22Rv1 (cell line): ENCODE results near the gene TESK2.

Experiments used
- ZFX ChIP-seq: fragments of 450-650 bp; IDR thresholded peaks from 2 replicates; pipeline ENCODE4 v1.6.1; 2017; ENCODE audit warnings: antibody characterized with exemption, borderline replicate concordance
- TF ChIP-seq, protein P1 (sequence below): fragments of 450-650 bp; IDR thresholded peaks from 2 replicates; pipeline ENCODE4 v1.5.1; 2017; ENCODE audit warnings: mild to moderate bottlenecking

DNA sequence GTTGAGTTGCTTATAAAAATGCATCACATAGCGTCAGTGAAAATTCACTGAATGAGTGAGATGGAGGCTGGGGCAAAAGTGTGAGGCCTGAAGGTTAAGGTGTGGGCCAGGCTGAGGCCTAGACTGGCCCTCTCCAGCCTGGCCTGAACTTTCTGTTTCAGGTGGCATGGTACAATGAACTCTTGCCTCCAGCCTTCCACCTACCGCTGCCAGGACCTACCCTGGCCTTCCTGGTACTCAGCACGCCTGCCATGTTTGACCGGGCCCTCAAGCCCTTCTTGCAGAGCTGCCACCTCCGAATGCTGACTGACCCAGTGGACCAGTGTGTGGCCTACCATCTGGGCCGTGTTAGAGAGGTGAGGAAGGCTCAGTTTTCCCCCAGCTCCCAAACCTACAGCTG lies 16.2 kb upstream of the TESK2 start:
- TF ChIP-seq, protein P1, sequence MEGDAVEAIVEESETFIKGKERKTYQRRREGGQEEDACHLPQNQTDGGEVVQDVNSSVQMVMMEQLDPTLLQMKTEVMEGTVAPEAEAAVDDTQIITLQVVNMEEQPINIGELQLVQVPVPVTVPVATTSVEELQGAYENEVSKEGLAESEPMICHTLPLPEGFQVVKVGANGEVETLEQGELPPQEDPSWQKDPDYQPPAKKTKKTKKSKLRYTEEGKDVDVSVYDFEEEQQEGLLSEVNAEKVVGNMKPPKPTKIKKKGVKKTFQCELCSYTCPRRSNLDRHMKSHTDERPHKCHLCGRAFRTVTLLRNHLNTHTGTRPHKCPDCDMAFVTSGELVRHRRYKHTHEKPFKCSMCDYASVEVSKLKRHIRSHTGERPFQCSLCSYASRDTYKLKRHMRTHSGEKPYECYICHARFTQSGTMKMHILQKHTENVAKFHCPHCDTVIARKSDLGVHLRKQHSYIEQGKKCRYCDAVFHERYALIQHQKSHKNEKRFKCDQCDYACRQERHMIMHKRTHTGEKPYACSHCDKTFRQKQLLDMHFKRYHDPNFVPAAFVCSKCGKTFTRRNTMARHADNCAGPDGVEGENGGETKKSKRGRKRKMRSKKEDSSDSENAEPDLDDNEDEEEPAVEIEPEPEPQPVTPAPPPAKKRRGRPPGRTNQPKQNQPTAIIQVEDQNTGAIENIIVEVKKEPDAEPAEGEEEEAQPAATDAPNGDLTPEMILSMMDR: no peak
- no peak for TF ChIP-seq ZFX
